GM12864 (cell line): ENCODE data around the gene SLC24A3.

Source experiments
- DNase-seq: peaks from one replicate; pipeline ENCODE4 v3.0.0-alpha.2; 2011; ENCODE audit warnings: low read depth
- H3K4me3 ChIP-seq: 2 replicates; pipeline ENCODE4 v1.5.1; 2011; ENCODE audit warnings: mild to moderate bottlenecking, low read depth, low read length, control low read depth
- CTCF ChIP-seq: IDR thresholded peaks from 2 replicates; pipeline ENCODE4 v1.5.1; 2011; ENCODE audit warnings: low read depth, mild to moderate bottlenecking, moderate library complexity, low read length, control low read depth, inconsistent platforms; ENCODE audit errors: missing control alignments

SLC24A3 gene

GRCh38 chr20:19493794-19494495 is 281.5 kb downstream of the SLC24A3 start:
- DNase-seq, result no peak
- no peak for TF ChIP-seq CTCF
- no peak overlapping the region for H3K4me3 ChIP-seq

GRCh38 chr20:19495905-19496703 is 283.7 kb downstream of the SLC24A3 start:
- no peak for DNase-seq
- H3K4me3 ChIP-seq, result no peak overlapping the region
- no peak for TF ChIP-seq CTCF

GRCh38 chr20:19497064-19497463 is 284.6 kb downstream of the SLC24A3 start:
- DNase-seq, result no peak
- no peak overlapping the region for H3K4me3 ChIP-seq
- no peak for TF ChIP-seq CTCF

GRCh38 chr20:19498756-19499155 is 286.3 kb downstream of the SLC24A3 start:
- DNase-seq, result no peak
- no peak for TF ChIP-seq CTCF
- no peak overlapping the region for H3K4me3 ChIP-seq

GRCh38 chr20:19501476-19502115 is 289.2 kb downstream of the SLC24A3 start:
- no peak for DNase-seq
- TF ChIP-seq CTCF, result no peak
- H3K4me3 ChIP-seq, result no peak overlapping the region

- no peak for DNase-seq
- H3K4me3 ChIP-seq, result no peak overlapping the region
- TF ChIP-seq CTCF, result no peak
Measured at GRCh38 chr20:19502169-19502568, 289.7 kb downstream of the SLC24A3 start.

GRCh38 chr20:19504251-19504650 is 291.8 kb downstream of the SLC24A3 start:
- no peak for TF ChIP-seq CTCF
- no peak overlapping the region for H3K4me3 ChIP-seq
- no peak for DNase-seq
